Measurements from ENCODE around the gene SLC43A1. TPM values are rescaled to one million over a fixed set of nuclear protein-coding genes. Genes with fewer than 3 reads are reported as not detected.
A peak's percentile ranks its signal among the peaks of the same experiment; 100 is the strongest.

The SLC43A1 gene
- total RNA-seq, 1 experiment from 2014 or later = 12.5 TPM

GRCh38 chr11:57544566-57544965, 29.1 kb upstream of the SLC43A1 start:
- no peaks in the 10 kb centered on the region for H3K9me3 Mint-ChIP-seq (ENCODE audit: low read depth, unreplicated experiment)
- H3K27me3 Mint-ChIP-seq (ENCODE audit: unreplicated experiment) = peaks cover 38% of the 10 kb centered on the region
- CTCF ChIA-PET = no interaction called here
- no peak overlapping the region for H3K4me3 Mint-ChIP-seq (ENCODE audit: low read depth, unreplicated experiment)
- H3K36me3 Mint-ChIP-seq (ENCODE audit: insufficient read depth, unreplicated experiment) = peaks cover 6% of the 10 kb centered on the region
- H3K4me1 Mint-ChIP-seq (ENCODE audit: low read depth, unreplicated experiment) = no peaks in the 10 kb centered on the region
- DNase-seq = no peak
- intact Hi-C loops (cut with micrococcal nuclease; ENCODE audit: unreplicated experiment) = no loop called here
- TF ChIP-seq CTCF (IDR thresholded peaks at IDR 0.05; ENCODE audit: unreplicated experiment) = no peak
- TSS peak; percentile 18 for BruUV-seq (replicated peaks)
- H3K27ac Mint-ChIP-seq (ENCODE audit: unreplicated experiment) = no peak overlapping the region

- no peak for TF ChIP-seq CTCF (IDR thresholded peaks at IDR 0.05; ENCODE audit: unreplicated experiment)
- intact Hi-C loops (cut with micrococcal nuclease; ENCODE audit: unreplicated experiment) = no loop called here
- no peak for DNase-seq
- CTCF ChIA-PET = interaction anchor here (0.6 to 0.7 kb wide), 2 partner anchors 17 to 22 kb away, joined by 3 read pairs; no protein-coding TSS in a partner anchor
- Mint-ChIP-seq H3K4me3 (ENCODE audit: low read depth, unreplicated experiment) (no peak overlapping the region), H3K27ac (ENCODE audit: unreplicated experiment) (no peak overlapping the region), H3K27me3 (ENCODE audit: unreplicated experiment) (peaks cover 45% of the 10 kb centered on the region), H3K9me3 (ENCODE audit: low read depth, unreplicated experiment) (no peaks in the 10 kb centered on the region), H3K36me3 (ENCODE audit: insufficient read depth, unreplicated experiment) (peaks cover 6% of the 10 kb centered on the region), H3K4me1 (ENCODE audit: low read depth, unreplicated experiment) (no peaks in the 10 kb centered on the region)
- BruUV-seq (replicated peaks) = no TSS peak
These were observed 28.1 kb upstream of the SLC43A1 start for GRCh38 chr11:57543593-57543992.

- CTCF ChIA-PET = no interaction called here
- H3K27ac Mint-ChIP-seq (ENCODE audit: unreplicated experiment) = no peak overlapping the region
- H3K36me3 Mint-ChIP-seq (ENCODE audit: insufficient read depth, unreplicated experiment) = peaks cover 6% of the 10 kb centered on the region
These were observed 27.1 kb upstream of the SLC43A1 start for GRCh38 chr11:57542582-57542981.

GRCh38 chr11:57541169-57541568, 25.7 kb upstream of the SLC43A1 start:
- CTCF ChIA-PET = no interaction called here
- no peaks in the 10 kb centered on the region for H3K9me3 Mint-ChIP-seq (ENCODE audit: low read depth, unreplicated experiment)
- no peak for DNase-seq
- H3K4me1 Mint-ChIP-seq (ENCODE audit: low read depth, unreplicated experiment) = no peaks in the 10 kb centered on the region
- H3K27ac Mint-ChIP-seq (ENCODE audit: unreplicated experiment) = no peak overlapping the region
- no peak for TF ChIP-seq CTCF (IDR thresholded peaks at IDR 0.05; ENCODE audit: unreplicated experiment)
- H3K27me3 Mint-ChIP-seq (ENCODE audit: unreplicated experiment) = peaks cover 69% of the 10 kb centered on the region
- intact Hi-C loops (cut with micrococcal nuclease; ENCODE audit: unreplicated experiment) = no loop called here
- no TSS peak for BruUV-seq (replicated peaks)
- no peak overlapping the region for H3K4me3 Mint-ChIP-seq (ENCODE audit: low read depth, unreplicated experiment)
- peaks cover 6% of the 10 kb centered on the region for H3K36me3 Mint-ChIP-seq (ENCODE audit: insufficient read depth, unreplicated experiment)

More at GRCh38 chr11:57542582-57542981, 27.1 kb upstream of the SLC43A1 start:
- no peak for DNase-seq
- BruUV-seq (replicated peaks) = no TSS peak
- TF ChIP-seq CTCF (IDR thresholded peaks at IDR 0.05; ENCODE audit: unreplicated experiment) = no peak
- H3K4me3 Mint-ChIP-seq (ENCODE audit: low read depth, unreplicated experiment) = no peak overlapping the region
- H3K27me3 Mint-ChIP-seq (ENCODE audit: unreplicated experiment) = peaks cover 56% of the 10 kb centered on the region
- H3K4me1 Mint-ChIP-seq (ENCODE audit: low read depth, unreplicated experiment) = no peaks in the 10 kb centered on the region
- H3K9me3 Mint-ChIP-seq (ENCODE audit: low read depth, unreplicated experiment) = no peaks in the 10 kb centered on the region
- intact Hi-C loops (cut with micrococcal nuclease; ENCODE audit: unreplicated experiment) = no loop called here
